Heart left ventricle (tissue), 16 donors: ENCODE data around the gene OR5K2. TPM values are rescaled to one million over a fixed set of nuclear protein-coding genes. Genes with fewer than 3 reads are reported as not detected.

Source experiments
- ATAC-seq, 4 donors: fragments of 200-7000 bp; cut with Tn5 transposase; one replicate each; pipeline ENCODE4 v1.9.1; 2020 to 2022; ENCODE audit warnings: moderate library complexity in 4 of 4, mild to moderate bottlenecking in 3 of 4, moderate number of reproducible peaks in 1 of 4
- DNase-seq, 5 donors: peaks; one replicate each; pipeline ENCODE4 v3.0.0-alpha.2; 2020
- H3K27ac ChIP-seq, 12 donors: fragments of 200-600 bp; sonication (generic) in 4 of 12; one replicate each; pipeline versions ENCODE4 v1.5.0 to v1.8.0; 2016 to 2022; ENCODE audit warnings: mild to moderate bottlenecking in 2 of 12
- H3K27me3 ChIP-seq, 9 donors: fragments of 200-600 bp; sonication (generic) in 2 of 9; one replicate each; pipeline versions ENCODE4 v1.5.1 to v1.8.0; 2016 to 2022; ENCODE audit warnings: mild to moderate bottlenecking in 3 of 9
- H3K36me3 ChIP-seq, 9 donors: fragments of 200-600 bp; sonication (generic) in 2 of 9; one replicate each; pipeline versions ENCODE4 v1.5.0 to v1.8.0; 2018 to 2022; ENCODE audit warnings: mild to moderate bottlenecking in 2 of 9
- H3K4me1 ChIP-seq, 12 donors: fragments of 200-600 bp; sonication (generic) in 4 of 12; one replicate each; pipeline versions ENCODE4 v1.5.0 to v1.8.0; 2016 to 2022; ENCODE audit warnings: mild to moderate bottlenecking in 3 of 12
- H3K4me3 ChIP-seq, 12 donors: fragments of 200-600 bp; sonication (generic) in 4 of 12; one replicate each; pipeline versions ENCODE4 v1.5.0 to v1.8.0; 2017 to 2022; ENCODE audit warnings: mild to moderate bottlenecking in 9 of 12, moderate library complexity in 4 of 12
- H3K9me3 ChIP-seq, 12 donors: fragments of 200-600 bp; sonication (generic) in 4 of 12; one replicate each; pipeline versions ENCODE4 v1.5.0 to v1.8.0; 2016 to 2022; ENCODE audit warnings: mild to moderate bottlenecking in 1 of 12
- CTCF ChIP-seq, 12 donors: fragments of 200-600 bp; sonication (generic) in 4 of 12; IDR thresholded peaks; one replicate each; pipeline versions ENCODE4 v1.5.0 to v1.8.0; 2018 to 2022; ENCODE audit warnings: antibody characterized with exemption in 12 of 12, mild to moderate bottlenecking in 5 of 12
- POLR2A ChIP-seq, 2 donors: fragments of 450-650 bp; IDR thresholded peaks; one replicate each; pipeline ENCODE4 v1.6.1; 2017; ENCODE audit warnings: antibody characterized with exemption in 2 of 2, mild to moderate bottlenecking in 2 of 2, moderate library complexity in 2 of 2
- WGBS, 4 donors: extraction: QIAGEN DNeasy Blood & Tissue Kit in 2 of 4; methylation state at CpG; one replicate each; pipeline versions ENCODE4 v1.1.5 to v1.1.7; 2013 to 2018; 5-methylcytosine and 5-hydroxymethylcytosine counted together
- intact Hi-C, 10 donors: fragments of 100-400 bp; cut with DNase I; formaldehyde crosslinking; loops; one replicate each; pipeline versions ENCODE4 v1.11.1 to v1.14.2; 2022
- long read RNA-seq, 3 donors: library from polyadenylated mRNA; unstranded; transcript quantifications; one replicate each; pipeline ENCODE4 v2.0.0, GENCODE V29; 2020 to 2021
- polyA plus RNA-seq, 2 donors: library from polyadenylated mRNA; stranded (reverse); fragments of 200-250 nt; gene quantifications; one replicate each; pipeline ENCODE4 v1.2.3, GENCODE V29; 2013
- total RNA-seq, 9 donors: library from RNA; depleted of rRNA in 2 of 9; stranded (reverse); fragments of >200 nt in 2 of 9; fragmentation: NEBNext Ultra II Directional in 3 of 9; extraction: Animal tissue kit (Norgen Biotek cat#: 25700) in 3 of 9; gene quantifications; one replicate each; pipeline versions ENCODE4 v1.1.0 to v1.2.4, GENCODE V29; 2016 to 2023
- donor health status: ischemic (EF 13 %, LVEDD 7.1; RV severe dilation, severe dysfunction).
- donor health status: healthy with polysubstance abuse.
- donor health status: DM: no; HTN: yes; CAD: no.
- donor health status: DM: no; HTN: no; CAD: no.
- donor health status: ischemic (EF 25% LVEDD 6.9; RV normal size, moderate dysfunction).
- donor health status: ischemic (EF 25% LVEDD 5.7; RV mildly dilated, moderate dysfunction).
- donor health status: healthy.
- donor health status: DM: yes; HTN: yes; CAD: no.
- donor health status: ischemic (EF 35%, LVEDD 5.7; RV mildly dilated, moderate dysfunction).
- donor health status: nonischemic (EF 11% LVEDD 7.7; RV severe dilation, severe dysfunction).
- donor health status: DM: yes; HTN: yes; CAD: no.
- donor health status: PGD.
- donor health status: ischemic (EF 29% LVEDD 5.4; RV normal size, mild dysfunction).
- donor health status: nonischemic (EF 23%, LVEDD 6.1; RV moderate dilation, normal function).

The OR5K2 gene
- total RNA-seq (not detected), polyA plus RNA-seq (not detected)
- long read RNA-seq, donor 1, result 0 reads
- long read RNA-seq, donor 2, result 0 reads
- long read RNA-seq, donor 3, result 0 reads

DNA sequence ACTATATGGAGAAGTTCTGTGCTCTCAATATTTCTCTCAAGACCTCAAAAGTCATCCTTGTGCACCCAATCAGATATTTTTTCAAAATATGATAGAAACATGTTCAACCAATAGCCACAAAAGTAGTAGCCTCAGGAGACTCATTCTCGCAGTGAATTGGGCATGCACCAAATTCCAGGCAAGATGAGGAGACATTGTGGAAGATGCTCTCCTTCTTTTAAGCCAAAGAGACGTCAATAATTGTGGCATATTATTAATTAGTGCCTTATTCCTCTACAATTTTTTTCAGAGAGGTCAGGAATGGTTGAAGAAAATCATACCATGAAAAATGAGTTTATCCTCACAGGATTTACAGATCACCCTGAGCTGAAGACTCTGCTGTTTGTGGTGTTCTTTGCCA, at the start of gene OR5K2:
OR5K2 (plus strand) TSS at position 301 of the 400 bp plus-strand sequence; CDS start at position 301, 0 bp downstream.
- Histone ChIP-seq H3K27ac (no peak within 1 kb of the TSS), H3K36me3 (no peaks in the 10 kb centered on the region), H3K4me1 (no peaks in the 10 kb centered on the region), H3K27me3 (no peaks in the 10 kb centered on the region), H3K9me3 (no peaks in the 10 kb centered on the region), H3K4me3 (no peak within 1 kb of the TSS)
- intact Hi-C loops, result no loop called here
- ATAC-seq (no peak), DNase-seq (no peak)
- 75 to 93% (median 85%) methylated on average over 2 of the region's 2 CpGs for WGBS, 4 donors
- TF ChIP-seq CTCF (IDR thresholded peaks at IDR 0.05) (no peak), POLR2A (IDR thresholded peaks at IDR 0.05) (no peak)

- TF ChIP-seq CTCF (IDR thresholded peaks at IDR 0.05), result no peak
- no peak for TF ChIP-seq POLR2A (IDR thresholded peaks at IDR 0.05)
- WGBS, 4 donors, result 85 to 90% (median 89%) methylated on average over 7 of the region's 7 CpGs
- no peaks in the 10 kb centered on the region for H3K9me3 ChIP-seq
- no peak for ATAC-seq
- intact Hi-C loops, result no loop called here
- H3K27me3 ChIP-seq, result no peaks in the 10 kb centered on the region
- DNase-seq, result no peak
- no peak overlapping the region for H3K4me3 ChIP-seq
- no peaks in the 10 kb centered on the region for H3K36me3 ChIP-seq
- no peak overlapping the region for H3K27ac ChIP-seq
- H3K4me1 ChIP-seq, result no peaks in the 10 kb centered on the region
Observed at GRCh38 chr3:98449606-98450193, 47.8 kb upstream of the OR5K2 start.

GRCh38 chr3:98450372-98450771, 47.1 kb upstream of the OR5K2 start:
- TF ChIP-seq CTCF (IDR thresholded peaks at IDR 0.05), result no peak
- TF ChIP-seq POLR2A (IDR thresholded peaks at IDR 0.05), result no peak
- H3K36me3 ChIP-seq, result no peaks in the 10 kb centered on the region

DNA sequence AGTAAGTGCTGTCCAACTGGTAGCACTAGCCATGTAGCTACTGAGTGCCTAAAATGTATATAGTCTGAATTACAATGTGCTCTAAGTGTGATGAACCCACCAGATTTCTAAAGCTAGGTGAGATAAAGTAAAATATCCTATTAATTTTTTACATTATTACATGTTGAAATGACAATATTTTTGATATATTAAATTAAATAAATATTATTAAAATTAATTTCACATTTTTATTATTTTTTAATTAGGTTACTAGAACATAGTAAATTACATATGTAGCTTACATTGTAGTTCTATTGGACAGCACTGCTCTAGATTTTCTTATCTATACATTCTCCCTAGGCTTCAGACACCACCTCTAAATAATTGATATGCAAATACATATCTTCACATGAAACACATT, 43.7 kb upstream of the OR5K2 start:
- ATAC-seq (no peak), DNase-seq (no peak)
- Histone ChIP-seq H3K27me3 (no peaks in the 10 kb centered on the region), H3K36me3 (no peaks in the 10 kb centered on the region), H3K9me3 (peaks cover 0 to 8% (median 0%) of the 10 kb centered on the region in 12 donors), H3K4me3 (no peak overlapping the region), H3K27ac (no peak overlapping the region), H3K4me1 (no peaks in the 10 kb centered on the region)
- intact Hi-C loops, result no loop called here
- TF ChIP-seq POLR2A (IDR thresholded peaks at IDR 0.05) (no peak), CTCF (IDR thresholded peaks at IDR 0.05) (no peak)

More at GRCh38 chr3:98450372-98450771, 47.1 kb upstream of the OR5K2 start:
- H3K4me3 ChIP-seq, result no peak overlapping the region
- no peak overlapping the region for H3K27ac ChIP-seq
- ATAC-seq (no peak), DNase-seq (no peak)
- WGBS, 4 donors, result 76 to 81% (median 78%) methylated on average over 4 of the region's 4 CpGs
- intact Hi-C loops, result no loop called here
- H3K9me3 ChIP-seq, result no peaks in the 10 kb centered on the region
- H3K4me1 ChIP-seq, result no peaks in the 10 kb centered on the region
- H3K27me3 ChIP-seq, result no peaks in the 10 kb centered on the region
